NCI-H446 (cell line): ENCODE measurements around the gene SP1.
A peak's percentile ranks its signal among the peaks of the same experiment; 100 is the strongest.
"Not testable (repeated sequence)": the region's sequence is repeated elsewhere in the genome, so short reads cannot be mapped to it uniquely, and the experiment has no call there.

ENCODE experiments used
- DNase-seq, 2 experiments: peaks; one replicate each; lab custom pipeline; 2025; lab: John Stamatoyannopoulos, UW

The SP1 gene

GRCh38 chr12:53358836-53359419 is 21.0 kb upstream of the SP1 start:
- DNase-seq = no peak

GRCh38 chr12:53361638-53362037 is 18.3 kb upstream of the SP1 start:
- DNase-seq = not testable (repeated sequence)

- DNase-seq = no peak
Measured at GRCh38 chr12:53365245-53365904, 14.6 kb upstream of the SP1 start.

DNA sequence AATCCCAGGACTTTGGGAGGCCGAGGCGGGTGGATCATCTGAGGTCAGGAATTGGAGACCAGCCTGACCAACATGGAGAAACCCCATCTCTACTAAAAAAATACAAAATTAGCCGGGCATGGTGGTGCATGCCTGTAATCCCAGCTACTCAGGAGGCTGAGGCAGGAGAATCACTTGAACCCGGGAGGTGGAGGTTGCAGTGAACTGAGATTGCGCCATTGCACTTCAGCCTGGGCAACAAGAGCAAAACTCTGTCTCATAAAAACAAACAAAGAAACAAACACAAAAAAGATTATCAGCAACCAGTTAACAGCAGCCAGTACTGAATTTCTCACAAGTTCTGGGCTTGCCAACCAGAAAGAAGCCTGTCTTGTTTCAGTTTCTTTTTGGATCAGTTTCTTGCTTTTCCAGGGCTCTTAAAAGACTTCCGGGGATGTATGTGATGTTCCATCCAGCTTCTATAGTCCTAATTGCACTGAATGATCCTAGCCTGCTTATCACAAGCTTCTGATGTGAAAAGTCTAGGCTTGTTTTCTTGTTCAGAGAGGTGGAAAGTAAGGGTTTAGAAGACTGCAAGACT is 6.3 kb upstream of the SP1 start:
- DNase-seq = not testable (repeated sequence)

- DNase-seq = not testable (repeated sequence)
Measured at GRCh38 chr12:53374277-53374676, 5.7 kb upstream of the SP1 start.

DNA sequence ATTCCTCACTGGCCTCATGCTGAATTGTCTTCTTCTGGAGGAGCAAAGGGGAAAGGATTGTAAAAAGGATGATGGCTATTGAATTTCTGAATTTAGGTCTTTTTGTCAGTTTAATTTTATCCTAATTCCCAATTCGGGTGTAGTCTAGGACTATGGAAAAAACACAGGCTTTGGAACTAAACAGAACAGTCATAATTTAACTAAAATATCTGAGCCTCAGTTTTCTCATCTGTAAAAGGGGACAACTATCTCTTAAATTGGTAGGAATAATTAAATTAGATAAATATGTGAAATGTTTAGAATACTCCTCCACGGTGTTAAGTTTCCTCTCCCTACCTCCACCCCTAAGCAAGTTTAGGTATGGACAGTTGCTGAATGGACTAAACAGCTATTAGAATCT is 3.2 kb upstream of the SP1 start:
- DNase-seq = no peak

GRCh38 chr12:53378222-53378621 is 1.8 kb upstream of the SP1 start:
- DNase-seq = no peak

- no peak for DNase-seq
Measured at GRCh38 chr12:53378724-53379388, 1.1 kb upstream of the SP1 start.

GRCh38 chr12:53379389-53380103 is 430 bp upstream of the SP1 start:
- DNase-seq = peak; percentile 99 to 100

DNA sequence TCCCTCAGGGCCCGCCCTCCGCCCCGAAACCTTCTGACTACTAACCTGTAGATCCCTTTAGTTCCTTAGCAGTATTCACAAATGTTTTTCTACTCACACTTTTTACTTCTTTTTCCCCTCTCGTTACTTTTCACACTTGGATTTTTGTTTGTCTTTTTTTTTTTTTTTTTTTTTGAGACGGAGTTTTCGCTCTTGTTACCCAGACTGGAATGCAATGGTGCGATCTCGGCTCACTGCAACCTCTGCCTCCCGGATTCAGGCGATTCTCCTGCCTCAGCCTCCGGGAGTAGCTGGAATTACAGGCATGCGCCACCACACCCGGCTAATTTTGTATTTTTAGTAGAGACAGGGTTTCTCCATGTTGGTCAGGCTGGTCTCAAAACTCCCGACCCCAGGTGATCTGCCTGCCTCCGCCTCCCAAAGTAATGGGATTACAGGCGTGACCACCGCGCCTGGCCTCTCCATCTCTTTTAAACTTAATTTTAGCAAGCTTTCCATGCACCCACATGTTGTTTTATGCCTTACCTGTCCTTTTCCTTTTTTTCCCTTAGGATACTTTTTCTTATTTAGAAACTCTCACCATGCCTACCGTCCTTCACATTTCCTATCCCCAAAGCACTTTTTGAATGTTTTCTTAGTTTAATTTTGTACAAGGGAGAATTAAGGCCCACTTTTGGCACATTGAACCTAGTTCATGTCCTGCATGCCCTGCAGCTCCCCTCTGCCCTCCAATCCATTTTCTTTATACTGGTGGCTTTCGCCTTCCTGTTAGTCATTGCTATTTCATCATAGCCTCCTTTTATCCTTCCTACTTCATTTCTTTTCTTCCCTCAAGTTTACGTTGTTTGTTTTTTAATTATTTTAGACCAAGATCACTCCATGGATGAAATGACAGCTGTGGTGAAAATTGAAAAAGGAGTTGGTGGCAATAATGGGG is 1.1 kb downstream of the SP1 start:
- DNase-seq = no peak

DNA sequence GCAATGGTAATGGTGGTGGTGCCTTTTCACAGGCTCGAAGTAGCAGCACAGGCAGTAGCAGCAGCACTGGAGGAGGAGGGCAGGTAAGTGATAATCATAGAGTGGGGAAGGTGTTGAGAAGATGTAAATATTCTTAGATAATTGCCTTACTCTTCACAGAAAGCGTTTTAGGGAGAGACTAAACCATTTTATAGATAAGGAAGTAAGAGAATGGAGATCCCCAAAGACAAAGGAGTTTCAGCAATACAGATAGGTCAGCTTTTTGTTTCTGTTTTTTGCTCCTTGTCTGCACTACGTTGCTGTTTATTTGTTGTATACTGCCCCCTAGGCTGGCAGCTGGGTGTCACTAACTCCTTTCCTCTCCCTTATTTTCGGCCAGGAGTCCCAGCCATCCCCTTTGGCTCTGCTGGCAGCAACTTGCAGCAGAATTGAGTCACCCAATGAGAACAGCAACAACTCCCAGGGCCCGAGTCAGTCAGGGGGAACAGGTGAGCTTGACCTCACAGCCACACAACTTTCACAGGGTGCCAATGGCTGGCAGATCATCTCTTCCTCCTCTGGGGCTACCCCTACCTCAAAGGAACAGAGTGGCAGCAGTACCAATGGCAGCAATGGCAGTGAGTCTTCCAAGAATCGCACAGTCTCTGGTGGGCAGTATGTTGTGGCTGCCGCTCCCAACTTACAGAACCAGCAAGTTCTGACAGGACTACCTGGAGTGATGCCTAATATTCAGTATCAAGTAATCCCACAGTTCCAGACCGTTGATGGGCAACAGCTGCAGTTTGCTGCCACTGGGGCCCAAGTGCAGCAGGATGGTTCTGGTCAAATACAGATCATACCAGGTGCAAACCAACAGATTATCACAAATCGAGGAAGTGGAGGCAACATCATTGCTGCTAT is 2.0 kb downstream of the SP1 start:
- DNase-seq = peak in 1 of 2 experiments; percentile 13

DNA sequence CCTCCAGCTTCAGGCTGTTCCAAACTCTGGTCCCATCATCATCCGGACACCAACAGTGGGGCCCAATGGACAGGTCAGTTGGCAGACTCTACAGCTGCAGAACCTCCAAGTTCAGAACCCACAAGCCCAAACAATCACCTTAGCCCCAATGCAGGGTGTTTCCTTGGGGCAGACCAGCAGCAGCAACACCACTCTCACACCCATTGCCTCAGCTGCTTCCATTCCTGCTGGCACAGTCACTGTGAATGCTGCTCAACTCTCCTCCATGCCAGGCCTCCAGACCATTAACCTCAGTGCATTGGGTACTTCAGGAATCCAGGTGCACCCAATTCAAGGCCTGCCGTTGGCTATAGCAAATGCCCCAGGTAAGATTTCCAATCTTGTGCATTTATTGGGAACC is 3.3 kb downstream of the SP1 start:
- no peak for DNase-seq

GRCh38 chr12:53386381-53386780 is 6.4 kb downstream of the SP1 start:
- not testable (repeated sequence) for DNase-seq

- DNase-seq = no peak
Measured at GRCh38 chr12:53388932-53389331, 9.0 kb downstream of the SP1 start.

- no peak for DNase-seq
Measured at GRCh38 chr12:53389702-53390101, 9.7 kb downstream of the SP1 start.

GRCh38 chr12:53391724-53392123 is 11.7 kb downstream of the SP1 start:
- no peak for DNase-seq

DNA sequence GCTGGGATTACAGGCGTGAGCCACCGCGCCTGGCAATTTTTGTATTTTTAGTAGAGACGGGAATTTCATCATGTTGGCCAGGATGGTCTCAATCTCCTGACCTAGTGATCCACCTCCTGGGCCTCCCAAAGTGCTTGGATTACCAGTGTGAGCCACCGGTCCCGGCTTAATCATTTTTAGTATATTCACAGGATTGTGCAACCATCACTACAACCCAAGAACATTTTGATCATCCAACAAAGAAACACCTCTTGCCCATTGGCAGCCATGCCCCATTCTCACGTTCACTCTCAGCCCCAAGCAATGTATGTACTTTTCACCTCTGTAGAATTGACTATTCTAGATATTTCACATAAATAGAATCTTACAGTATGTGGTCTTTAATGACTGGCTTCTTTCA is 19.9 kb downstream of the SP1 start:
- DNase-seq = no peak

GRCh38 chr12:53402351-53402750 is 22.4 kb downstream of the SP1 start:
- not testable (repeated sequence) for DNase-seq

DNA sequence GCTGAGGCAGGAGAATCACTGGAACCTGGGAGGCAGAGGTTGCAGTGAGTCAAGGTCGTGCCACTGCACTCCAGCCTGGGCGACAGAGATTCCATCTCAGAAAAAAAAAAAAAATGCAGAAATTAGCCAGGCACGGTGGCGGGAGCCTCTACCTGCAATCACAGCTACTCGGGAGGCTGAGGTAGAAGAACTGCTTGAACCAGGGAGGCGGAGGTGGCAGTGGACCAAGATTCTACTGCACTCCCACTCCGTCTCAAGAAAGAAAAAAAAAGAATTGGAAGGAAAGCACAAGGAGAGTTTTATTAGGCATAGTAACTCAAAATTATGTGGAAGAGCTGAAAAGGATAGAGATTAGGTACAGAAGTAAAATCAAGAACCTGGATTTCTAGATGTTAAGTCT is 22.9 kb downstream of the SP1 start:
- DNase-seq = no peak

- DNase-seq = no peak
Measured at GRCh38 chr12:53410951-53411350, 31.0 kb downstream of the SP1 start.
